ENCODE results near the gene TMEM225B. TPM values are rescaled to one million over a fixed set of nuclear protein-coding genes. Genes with fewer than 3 reads are reported as not detected.
A peak's percentile ranks its signal among the peaks of the same experiment; 100 is the strongest.

TMEM225B gene
- total and polyA plus RNA-seq, 4 donors = 0.10 to 0.28 (median 0.17) TPM; not detected in 1

DNA sequence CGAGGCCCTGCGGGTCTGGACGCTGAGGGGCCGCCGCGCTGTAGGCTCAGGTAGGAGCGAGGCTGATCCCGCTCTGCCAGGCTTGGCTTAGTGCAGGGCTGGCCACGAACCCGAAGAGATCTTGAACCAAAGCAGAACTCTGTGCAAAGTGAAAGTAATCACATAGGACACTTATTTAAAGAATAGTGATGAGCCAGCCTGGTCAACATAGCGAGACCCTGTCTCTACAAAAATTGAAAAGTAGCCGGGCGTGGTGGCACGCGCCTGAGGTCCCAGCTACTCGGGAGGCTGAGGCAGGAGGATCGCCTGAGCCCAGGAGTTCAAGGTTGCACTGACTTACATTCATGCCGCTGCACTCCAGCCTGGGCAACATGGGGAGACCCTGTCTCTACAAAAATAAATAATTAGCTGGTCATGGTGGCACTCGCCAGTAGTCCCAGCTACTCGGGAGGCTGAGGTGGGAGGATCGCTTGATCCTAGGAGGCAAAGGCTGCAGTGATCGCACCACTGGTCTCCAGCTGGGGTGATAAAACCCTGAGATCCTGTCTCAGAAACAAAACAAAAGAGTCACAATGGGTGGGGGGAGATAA is 19.2 kb downstream of the TMEM225B start:
- H3K9me3 ChIP-seq (ENCODE audit: control insufficient read depth in 4 of 4, low read length in 3 of 4) = no peaks in the 10 kb centered on the region
- peaks cover 3 to 32% (median 25%) of the 10 kb centered on the region in 4 donors for H3K36me3 ChIP-seq (ENCODE audit: control insufficient read depth in 4 of 4, insufficient read depth in 3 of 4, low read depth in 1 of 4, low read length in 3 of 4)
- peak overlapping the region; percentile 66 to 77 for H3K27ac ChIP-seq (ENCODE audit: low read depth in 1 of 2, low read length in 2 of 2)
- TF ChIP-seq SP1 (IDR thresholded peaks at IDR 0.05) (no peak), RXRA (IDR thresholded peaks at IDR 0.05) (no peak), JUND (IDR thresholded peaks at IDR 0.05) (no peak)
- TF ChIP-seq, protein P1, sequence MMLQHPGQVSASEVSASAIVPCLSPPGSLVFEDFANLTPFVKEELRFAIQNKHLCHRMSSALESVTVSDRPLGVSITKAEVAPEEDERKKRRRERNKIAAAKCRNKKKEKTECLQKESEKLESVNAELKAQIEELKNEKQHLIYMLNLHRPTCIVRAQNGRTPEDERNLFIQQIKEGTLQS (IDR thresholded peaks at IDR 0.05) = no peak
- H3K27me3 ChIP-seq (ENCODE audit: control insufficient read depth in 4 of 4, insufficient read depth in 4 of 4, low read length in 3 of 4) = no peaks in the 10 kb centered on the region
- peak overlapping the region; percentile 17 to 23 for H3K9ac ChIP-seq (ENCODE audit: low read depth in 1 of 2, low read length in 2 of 2)
- WGBS = 12% methylated on average over 22 of the region's 22 CpGs
- H3K4me3 ChIP-seq (ENCODE audit: low read depth in 1 of 3, low read length in 3 of 3) = peak overlapping the region; percentile 77 to 94 (median 93)
- peaks cover 2 to 17% (median 8%) of the 10 kb centered on the region in 4 donors for H3K4me1 ChIP-seq (ENCODE audit: control insufficient read depth in 4 of 4, insufficient read depth in 4 of 4, low read length in 3 of 4)
- no peak for DNase-seq (ENCODE audit: low spot score)

DNA sequence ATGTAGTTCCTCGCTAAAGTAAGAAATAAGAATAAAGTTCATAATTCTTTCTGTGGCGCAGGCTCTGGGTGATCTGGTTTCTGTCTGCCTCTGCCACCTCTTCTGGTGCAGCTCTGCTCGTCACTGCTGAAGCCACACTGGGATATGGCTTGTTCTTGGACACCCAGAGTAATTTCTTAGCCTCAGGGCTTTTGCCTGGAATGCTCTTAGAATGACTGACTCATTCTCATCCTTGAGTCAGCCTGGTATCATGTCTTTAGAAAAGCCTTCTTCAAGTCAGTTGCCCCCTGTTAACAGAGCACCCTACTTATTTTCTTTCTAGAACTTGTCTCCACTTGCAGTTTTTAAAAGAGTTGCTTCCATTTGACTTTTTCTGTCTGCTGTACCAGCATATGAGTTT is 20.7 kb downstream of the TMEM225B start:
- peaks cover 3 to 44% (median 33%) of the 10 kb centered on the region in 4 donors for H3K36me3 ChIP-seq (ENCODE audit: control insufficient read depth in 4 of 4, insufficient read depth in 3 of 4, low read depth in 1 of 4, low read length in 3 of 4)
- H3K9ac ChIP-seq (ENCODE audit: low read depth in 1 of 2, low read length in 2 of 2) = no peak overlapping the region
- H3K27ac ChIP-seq (ENCODE audit: low read depth in 1 of 2, low read length in 2 of 2) = no peak overlapping the region
- peaks cover 2 to 17% (median 8%) of the 10 kb centered on the region in 4 donors for H3K4me1 ChIP-seq (ENCODE audit: control insufficient read depth in 4 of 4, insufficient read depth in 4 of 4, low read length in 3 of 4)
- no peak overlapping the region for H3K4me3 ChIP-seq (ENCODE audit: low read depth in 1 of 3, low read length in 3 of 3)
- WGBS = 95% methylated on average over 3 of the region's 3 CpGs
- TF ChIP-seq SP1 (IDR thresholded peaks at IDR 0.05) (no peak), TAF1 (conservative IDR thresholded peaks at IDR 0.05) (no peak)
- TF ChIP-seq, protein P1 (IDR thresholded peaks at IDR 0.05) = no peak
- H3K9me3 ChIP-seq (ENCODE audit: control insufficient read depth in 4 of 4, low read length in 3 of 4) = no peaks in the 10 kb centered on the region
- DNase-seq (ENCODE audit: low spot score) = no peak
- no peaks in the 10 kb centered on the region for H3K27me3 ChIP-seq (ENCODE audit: control insufficient read depth in 4 of 4, insufficient read depth in 4 of 4, low read length in 3 of 4)

DNA sequence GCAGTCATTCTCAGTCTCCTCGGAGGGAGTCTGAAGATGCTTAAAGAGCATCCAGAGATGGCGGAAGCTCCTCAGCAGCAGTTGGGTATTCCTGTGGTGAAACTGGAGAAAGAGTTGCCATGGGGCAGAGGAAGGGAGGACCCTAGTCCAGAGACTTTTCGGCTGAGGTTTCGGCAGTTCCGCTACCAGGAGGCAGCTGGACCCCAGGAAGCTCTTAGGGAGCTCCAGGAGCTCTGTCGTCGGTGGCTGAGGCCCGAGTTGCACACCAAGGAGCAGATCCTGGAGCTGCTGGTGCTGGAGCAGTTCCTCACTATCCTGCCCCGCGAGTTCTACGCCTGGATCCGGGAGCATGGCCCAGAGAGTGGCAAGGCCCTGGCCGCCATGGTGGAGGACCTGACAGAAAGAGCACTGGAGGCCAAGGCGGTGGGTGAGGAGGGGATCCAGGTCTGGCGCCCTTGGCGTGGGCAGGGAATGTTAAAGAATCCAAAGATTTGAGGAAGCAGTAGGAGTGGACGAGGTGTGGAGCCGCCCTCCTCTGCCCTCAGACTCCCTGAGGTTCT is 21.6 kb downstream of the TMEM225B start:
- DNase-seq (ENCODE audit: low spot score) = no peak
- peaks cover 6 to 53% (median 43%) of the 10 kb centered on the region in 4 donors for H3K36me3 ChIP-seq (ENCODE audit: control insufficient read depth in 4 of 4, insufficient read depth in 3 of 4, low read depth in 1 of 4, low read length in 3 of 4)
- no peak overlapping the region for H3K27ac ChIP-seq (ENCODE audit: low read depth in 1 of 2, low read length in 2 of 2)
- no peak overlapping the region for H3K4me3 ChIP-seq (ENCODE audit: low read depth in 1 of 3, low read length in 3 of 3)
- H3K9ac ChIP-seq (ENCODE audit: low read depth in 1 of 2, low read length in 2 of 2) = no peak overlapping the region
- no peaks in the 10 kb centered on the region for H3K9me3 ChIP-seq (ENCODE audit: control insufficient read depth in 4 of 4, low read length in 3 of 4)
- TF ChIP-seq, protein P2, sequence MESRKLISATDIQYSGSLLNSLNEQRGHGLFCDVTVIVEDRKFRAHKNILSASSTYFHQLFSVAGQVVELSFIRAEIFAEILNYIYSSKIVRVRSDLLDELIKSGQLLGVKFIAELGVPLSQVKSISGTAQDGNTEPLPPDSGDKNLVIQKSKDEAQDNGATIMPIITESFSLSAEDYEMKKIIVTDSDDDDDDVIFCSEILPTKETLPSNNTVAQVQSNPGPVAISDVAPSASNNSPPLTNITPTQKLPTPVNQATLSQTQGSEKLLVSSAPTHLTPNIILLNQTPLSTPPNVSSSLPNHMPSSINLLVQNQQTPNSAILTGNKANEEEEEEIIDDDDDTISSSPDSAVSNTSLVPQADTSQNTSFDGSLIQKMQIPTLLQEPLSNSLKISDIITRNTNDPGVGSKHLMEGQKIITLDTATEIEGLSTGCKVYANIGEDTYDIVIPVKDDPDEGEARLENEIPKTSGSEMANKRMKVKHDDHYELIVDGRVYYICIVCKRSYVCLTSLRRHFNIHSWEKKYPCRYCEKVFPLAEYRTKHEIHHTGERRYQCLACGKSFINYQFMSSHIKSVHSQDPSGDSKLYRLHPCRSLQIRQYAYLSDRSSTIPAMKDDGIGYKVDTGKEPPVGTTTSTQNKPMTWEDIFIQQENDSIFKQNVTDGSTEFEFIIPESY (IDR thresholded peaks at IDR 0.05) = no peak
- TF ChIP-seq HNF4A (conservative IDR thresholded peaks at IDR 0.05) (no peak), SP1 (IDR thresholded peaks at IDR 0.05) (no peak), FOXA1 (IDR thresholded peaks at IDR 0.05) (no peak), TAF1 (conservative IDR thresholded peaks at IDR 0.05) (no peak), YY1 (IDR thresholded peaks at IDR 0.05) (no peak), NR2F2 (IDR thresholded peaks at IDR 0.05) (no peak), RAD21 (IDR thresholded peaks at IDR 0.05) (no peak), GABPA (IDR thresholded peaks at IDR 0.05 in 1 of 2, conservative IDR thresholded peaks at IDR 0.05 in 1 of 2) (no peak), EGR1 (IDR thresholded peaks at IDR 0.05; ENCODE audit: low read depth in 2 of 2) (no peak), RXRA (IDR thresholded peaks at IDR 0.05) (no peak)
- TF ChIP-seq, protein P3, sequence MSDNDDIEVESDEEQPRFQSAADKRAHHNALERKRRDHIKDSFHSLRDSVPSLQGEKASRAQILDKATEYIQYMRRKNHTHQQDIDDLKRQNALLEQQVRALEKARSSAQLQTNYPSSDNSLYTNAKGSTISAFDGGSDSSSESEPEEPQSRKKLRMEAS (IDR thresholded peaks at IDR 0.05) = no peak
- TF ChIP-seq, protein P1 (IDR thresholded peaks at IDR 0.05) = no peak
- peaks cover 2 to 17% (median 8%) of the 10 kb centered on the region in 4 donors for H3K4me1 ChIP-seq (ENCODE audit: control insufficient read depth in 4 of 4, insufficient read depth in 4 of 4, low read length in 3 of 4)
- WGBS = 96% methylated on average over 18 of the region's 18 CpGs
- no peaks in the 10 kb centered on the region for H3K27me3 ChIP-seq (ENCODE audit: control insufficient read depth in 4 of 4, insufficient read depth in 4 of 4, low read length in 3 of 4)
